GM12878 (cell line): ENCODE measurements around the gene B3GNT2. TPM values are rescaled to one million over a fixed set of nuclear protein-coding genes. Genes with fewer than 3 reads are reported as not detected.
A peak's percentile ranks its signal among the peaks of the same experiment; 100 is the strongest.

ENCODE experiments used
- CHD1 ChIP-seq: IDR thresholded peaks from 2 replicates; pipeline ENCODE4 v1.6.1; 2012; ENCODE audit warnings: low read depth, low read length, improper control_type of control experiment
- CREM ChIP-seq: IDR thresholded peaks from 2 replicates; pipeline ENCODE4 v1.6.1; 2014; ENCODE audit warnings: antibody characterized with exemption, low read depth
- ETV6 ChIP-seq, 2 experiments: fragments of 450-650 bp in 1 of 2; IDR thresholded peaks in 1 of 2; conservative IDR thresholded peaks in 1 of 2; 2 replicates each; pipeline ENCODE4 v1.6.1; 2014; ENCODE audit warnings: antibody characterized with exemption in 1 of 2, borderline replicate concordance in 1 of 2, low read depth in 1 of 2, mild to moderate bottlenecking in 1 of 2, moderate library complexity in 1 of 2
- IRF5 ChIP-seq: fragments of 450-650 bp; IDR thresholded peaks from 2 replicates; pipeline ENCODE4 v1.6.1; 2017; ENCODE audit warnings: borderline replicate concordance
- JUNB ChIP-seq: IDR thresholded peaks from 2 replicates; pipeline ENCODE4 v1.6.1; 2016; ENCODE audit warnings: antibody characterized with exemption, mild to moderate bottlenecking
- MLLT1 ChIP-seq: fragments of 450-650 bp; IDR thresholded peaks from 2 replicates; pipeline ENCODE4 v1.6.1; 2016; ENCODE audit warnings: mild to moderate bottlenecking
- MTA3 ChIP-seq: IDR thresholded peaks from 2 replicates; pipeline ENCODE4 v1.6.1; 2012; ENCODE audit warnings: low read length, inconsistent platforms, borderline replicate concordance
- PML ChIP-seq: IDR thresholded peaks from 2 replicates; pipeline ENCODE4 v1.6.1; 2012; ENCODE audit warnings: low read length, inconsistent platforms
- POLR2AphosphoS2 ChIP-seq: IDR thresholded peaks from 2 replicates; pipeline ENCODE4 v1.6.1; 2011; ENCODE audit warnings: low read depth, mild to moderate bottlenecking, low read length, improper control_type of control experiment, moderate library complexity
- POLR2AphosphoS5 ChIP-seq: IDR thresholded peaks from 2 replicates; pipeline ENCODE4 v1.6.1; 2011; ENCODE audit warnings: mild to moderate bottlenecking, low read length, inconsistent platforms
- SIN3A ChIP-seq: IDR thresholded peaks from 2 replicates; pipeline ENCODE4 v1.6.1; 2012; ENCODE audit warnings: low read depth, low read length, improper control_type of control experiment
- SIX5 ChIP-seq: IDR thresholded peaks from 2 replicates; pipeline ENCODE4 v1.6.1; 2011; ENCODE audit warnings: mild to moderate bottlenecking, low read depth, low read length, moderate library complexity; ENCODE audit not compliant: severe bottlenecking
- STAT3 ChIP-seq: IDR thresholded peaks from 2 replicates; pipeline ENCODE4 v1.6.1; 2011; ENCODE audit warnings: low read depth, low read length, improper control_type of control experiment
- YBX1 ChIP-seq: fragments of 450-650 bp; IDR thresholded peaks from 2 replicates; pipeline ENCODE4 v1.6.1; 2016; ENCODE audit warnings: antibody characterized with exemption
- ZBED1 ChIP-seq: IDR thresholded peaks from 2 replicates; pipeline ENCODE4 v1.6.1; 2016; ENCODE audit warnings: borderline replicate concordance
- ZBTB11 ChIP-seq: fragments of 450-650 bp; formaldehyde crosslinking; IDR thresholded peaks from 2 replicates; pipeline ENCODE4 v1.5.0; 2022; ENCODE audit warnings: mild to moderate bottlenecking, missing genetic modification characterization
- ZNF384 ChIP-seq: IDR thresholded peaks from 2 replicates; pipeline ENCODE4 v1.6.1; 2012; ENCODE audit warnings: low read depth, mild to moderate bottlenecking, low read length, improper control_type of control experiment, borderline replicate concordance
- ZSCAN29 ChIP-seq: fragments of 450-650 bp; IDR thresholded peaks from 2 replicates; pipeline ENCODE4 v1.6.1; 2017; ENCODE audit warnings: mild to moderate bottlenecking, moderate library complexity
- polyA plus RNA-seq, 11 experiments: library from polyadenylated mRNA; depleted of rRNA in 4 of 11; unstranded in 6 of 11; stranded (reverse) in 5 of 11; fragments of >200 nt; fragmentation: Nextera tagmentation in 4 of 11; fragmentation: Illumina TruSeq in 1 of 11; extraction: Ambion mirVana in 4 of 11; extraction: Trizol in 1 of 11; gene quantifications; 1 replicate in 1 of 11; 2 replicates in 10 of 11; pipeline versions ENCODE4 v1.2.1 to v1.2.3, GENCODE V29; 2011 to 2016; ENCODE audit warnings: inconsistent platforms in 2 of 11, missing spikeins in 2 of 11, low read depth in 1 of 11
- total RNA-seq, 4 experiments: library from RNA; depleted of rRNA in 3 of 4; stranded (reverse); fragments of >200 nt in 3 of 4; fragmentation: Illumina TruSeq in 1 of 4; extraction: Trizol in 1 of 4; gene quantifications; 2 replicates each; pipeline versions ENCODE4 v1.2.1 to v1.2.3, GENCODE V29; 2013 to 2021
- TF ChIP-seq, protein P1 (sequence below): fragments of 150-350 bp; IDR thresholded peaks from 2 replicates; pipeline ENCODE4 v1.6.1; 2016; ENCODE audit warnings: low read depth, low read length

The B3GNT2 gene
- total and polyA plus RNA-seq, 10 of the 15 experiments (the other 5 are each of a cell fraction or from before 2014, with no cell fraction given), result 19.7 to 103 (median 76.3) TPM

DNA sequence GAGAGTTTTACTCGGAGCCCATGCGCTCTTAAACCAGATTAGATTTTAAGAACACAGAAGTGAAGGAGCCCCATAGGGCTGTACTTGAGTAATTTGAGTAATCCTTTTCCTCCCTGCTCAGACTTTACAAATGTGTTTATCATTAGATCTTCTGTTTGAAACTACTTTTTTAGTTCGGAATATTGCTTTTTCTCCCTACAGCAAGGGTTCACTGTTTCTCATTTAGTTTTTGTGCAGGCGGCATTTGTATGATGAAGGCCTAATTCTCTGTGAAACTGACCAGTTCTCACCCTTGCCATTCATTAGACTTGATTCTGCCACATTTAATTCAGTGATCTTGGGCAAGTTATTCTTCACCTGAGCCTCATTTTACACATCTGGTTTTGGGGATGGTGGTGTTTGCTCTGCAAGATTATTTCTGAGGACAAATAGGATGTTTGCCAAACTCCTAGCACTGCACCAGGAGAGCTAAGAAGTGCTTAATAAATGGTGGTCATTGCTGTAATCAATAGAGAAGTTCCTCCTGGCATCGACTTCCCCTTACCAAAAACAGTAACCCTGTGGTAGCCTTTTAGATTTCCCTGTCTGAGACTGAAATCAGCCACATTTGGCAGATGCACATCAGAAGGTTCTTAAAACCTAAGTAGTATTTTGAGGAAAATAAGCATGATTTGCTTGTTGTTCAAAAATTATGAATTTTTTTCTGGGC, 2.2 kb downstream of the B3GNT2 start (continued):
- TF ChIP-seq MTA3, result no peak
- TF ChIP-seq ZBTB11 (CRISPR knock-in tag), result no peak
- no peak for TF ChIP-seq SIX5
- TF ChIP-seq ETV6 (conservative IDR thresholded peaks at IDR 0.05 in 1 of 2, IDR thresholded peaks at IDR 0.05 in 1 of 2; ENCODE audit: borderline replicate concordance in 1 of 2, low read depth in 1 of 2), result 0 out of 4 replicates have a peak, but pooled peaks of 1 of the 2 experiments have one; percentile 6
- TF ChIP-seq, protein P1, sequence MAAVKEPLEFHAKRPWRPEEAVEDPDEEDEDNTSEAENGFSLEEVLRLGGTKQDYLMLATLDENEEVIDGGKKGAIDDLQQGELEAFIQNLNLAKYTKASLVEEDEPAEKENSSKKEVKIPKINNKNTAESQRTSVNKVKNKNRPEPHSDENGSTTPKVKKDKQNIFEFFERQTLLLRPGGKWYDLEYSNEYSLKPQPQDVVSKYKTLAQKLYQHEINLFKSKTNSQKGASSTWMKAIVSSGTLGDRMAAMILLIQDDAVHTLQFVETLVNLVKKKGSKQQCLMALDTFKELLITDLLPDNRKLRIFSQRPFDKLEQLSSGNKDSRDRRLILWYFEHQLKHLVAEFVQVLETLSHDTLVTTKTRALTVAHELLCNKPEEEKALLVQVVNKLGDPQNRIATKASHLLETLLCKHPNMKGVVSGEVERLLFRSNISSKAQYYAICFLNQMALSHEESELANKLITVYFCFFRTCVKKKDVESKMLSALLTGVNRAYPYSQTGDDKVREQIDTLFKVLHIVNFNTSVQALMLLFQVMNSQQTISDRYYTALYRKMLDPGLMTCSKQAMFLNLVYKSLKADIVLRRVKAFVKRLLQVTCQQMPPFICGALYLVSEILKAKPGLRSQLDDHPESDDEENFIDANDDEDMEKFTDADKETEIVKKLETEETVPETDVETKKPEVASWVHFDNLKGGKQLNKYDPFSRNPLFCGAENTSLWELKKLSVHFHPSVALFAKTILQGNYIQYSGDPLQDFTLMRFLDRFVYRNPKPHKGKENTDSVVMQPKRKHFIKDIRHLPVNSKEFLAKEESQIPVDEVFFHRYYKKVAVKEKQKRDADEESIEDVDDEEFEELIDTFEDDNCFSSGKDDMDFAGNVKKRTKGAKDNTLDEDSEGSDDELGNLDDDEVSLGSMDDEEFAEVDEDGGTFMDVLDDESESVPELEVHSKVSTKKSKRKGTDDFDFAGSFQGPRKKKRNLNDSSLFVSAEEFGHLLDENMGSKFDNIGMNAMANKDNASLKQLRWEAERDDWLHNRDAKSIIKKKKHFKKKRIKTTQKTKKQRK, result no peak
- 0 out of 2 replicates have a peak, but pooled peaks have one; percentile 16 for TF ChIP-seq PML
- 0 out of 2 replicates have a peak, but pooled peaks have one; percentile 15 for TF ChIP-seq ZBED1
- no peak for TF ChIP-seq ZNF384
- TF ChIP-seq STAT3, result no peak
- TF ChIP-seq IRF5, result no peak
- 0 out of 2 replicates have a peak, but pooled peaks have one; percentile 7 for TF ChIP-seq MLLT1
- peak; percentile 90 for TF ChIP-seq CHD1
- TF ChIP-seq YBX1, result no peak
- TF ChIP-seq ZSCAN29, result no peak
- no peak for TF ChIP-seq JUNB
- TF ChIP-seq CREM, result no peak
- TF ChIP-seq POLR2AphosphoS5, result peak; percentile 31; the same call in 1 of the 2 replicates
- TF ChIP-seq SIN3A, result 0 out of 2 replicates have a peak, but pooled peaks have one; percentile 39
- TF ChIP-seq POLR2AphosphoS2, result no peak
